Mesenchymal stem cell (in vitro differentiated cells and primary cell): Measurements from ENCODE around the gene DCTD.

Experiments used
- DNase-seq: peaks from one replicate; pipeline ENCODE4 v3.0.0-alpha.2; 2013
- H2AFZ ChIP-seq: one replicate; pipeline ENCODE4 v1.6.1; 2013; ENCODE audit warnings: low read depth, mild to moderate bottlenecking, control low read depth, inconsistent platforms, low read length, moderate library complexity
- H2AK5ac ChIP-seq: 2 replicates; pipeline ENCODE4 v1.6.1; 2013; ENCODE audit warnings: low read length, moderate library complexity, mild to moderate bottlenecking, inconsistent platforms; ENCODE audit not compliant: severe bottlenecking
- H2BK120ac ChIP-seq: one replicate; pipeline ENCODE4 v1.6.1; 2013; ENCODE audit warnings: low read depth, mild to moderate bottlenecking, inconsistent platforms, low read length, moderate library complexity
- H2BK12ac ChIP-seq, 2 experiments: one replicate each; pipeline ENCODE4 v1.6.1; 2013; ENCODE audit warnings: inconsistent platforms in 2 of 2, low read length in 2 of 2, mild to moderate bottlenecking in 2 of 2, moderate library complexity in 2 of 2, control low read depth in 1 of 2
- H2BK15ac ChIP-seq: one replicate; pipeline ENCODE4 v1.6.1; 2013; ENCODE audit warnings: mild to moderate bottlenecking, low read depth, inconsistent platforms; ENCODE audit not compliant: poor library complexity, severe bottlenecking
- H2BK5ac ChIP-seq: 2 replicates; pipeline ENCODE4 v1.6.1; 2013; ENCODE audit warnings: low read depth, mild to moderate bottlenecking, low read length, control low read depth, inconsistent platforms; ENCODE audit not compliant: poor library complexity, severe bottlenecking
- H3K14ac ChIP-seq, 2 experiments: one replicate each; pipeline ENCODE4 v1.6.1; 2013; ENCODE audit warnings: inconsistent platforms in 2 of 2, low read length in 2 of 2, control low read depth in 1 of 2, mild to moderate bottlenecking in 1 of 2, moderate library complexity in 1 of 2
- H3K18ac ChIP-seq, 2 experiments: one replicate each; pipeline ENCODE4 v1.6.1; 2013; ENCODE audit warnings: inconsistent platforms in 2 of 2, low read length in 2 of 2, control low read depth in 1 of 2, low read depth in 1 of 2, mild to moderate bottlenecking in 1 of 2
- H3K23ac ChIP-seq, 2 experiments: one replicate each; pipeline ENCODE4 v1.6.1; 2013; ENCODE audit warnings: inconsistent platforms in 2 of 2, low read length in 2 of 2, mild to moderate bottlenecking in 2 of 2, moderate library complexity in 2 of 2, control low read depth in 1 of 2
- H3K27ac ChIP-seq: 2 replicates; pipeline ENCODE4 v1.5.1; 2013; ENCODE audit warnings: mild to moderate bottlenecking, moderate library complexity, low read length, control low read depth, inconsistent platforms; ENCODE audit not compliant: poor library complexity, severe bottlenecking
- H3K27me3 ChIP-seq, 2 experiments: 2 replicates each; pipeline versions ENCODE4 v1.6.1 to v1.7.0; 2013; ENCODE audit warnings: low read length in 2 of 2, mild to moderate bottlenecking in 2 of 2, moderate library complexity in 2 of 2, control low read depth in 1 of 2, inconsistent platforms in 1 of 2; ENCODE audit not compliant: control insufficient read depth in 1 of 2, insufficient read depth in 1 of 2
- H3K36me3 ChIP-seq, 2 experiments: 2 replicates each; pipeline versions ENCODE4 v1.6.1 to v1.7.0; 2013; ENCODE audit warnings: low read length in 2 of 2, control low read depth in 1 of 2, inconsistent platforms in 1 of 2, low read depth in 1 of 2, mild to moderate bottlenecking in 1 of 2; ENCODE audit not compliant: insufficient read depth in 2 of 2, control insufficient read depth in 1 of 2
- H3K4ac ChIP-seq, 2 experiments: one replicate each; pipeline ENCODE4 v1.6.1; 2013; ENCODE audit warnings: inconsistent platforms in 2 of 2, low read length in 2 of 2, mild to moderate bottlenecking in 2 of 2, moderate library complexity in 2 of 2, control low read depth in 1 of 2, low read depth in 1 of 2
- H3K4me1 ChIP-seq: 2 replicates; pipeline ENCODE4 v1.6.1; 2013; ENCODE audit warnings: low read depth, low read length, control low read depth; ENCODE audit not compliant: control insufficient read depth, insufficient read depth
- H3K4me2 ChIP-seq: 2 replicates; pipeline ENCODE4 v1.6.1; 2013; ENCODE audit warnings: low read length, mild to moderate bottlenecking, inconsistent platforms; ENCODE audit not compliant: poor library complexity, severe bottlenecking
- H3K4me3 ChIP-seq, 2 experiments: 2 replicates each; pipeline versions ENCODE4 v1.5.1 to v1.7.0; 2013; ENCODE audit warnings: low read length in 2 of 2, mild to moderate bottlenecking in 2 of 2, control low read depth in 1 of 2, low read depth in 1 of 2; ENCODE audit not compliant: insufficient read depth in 1 of 2
- H3K79me1 ChIP-seq: replicated peaks from 2 replicates; pipeline ENCODE4 v1.6.1; 2013; ENCODE audit warnings: mild to moderate bottlenecking, control low read depth, low read length, inconsistent platforms; ENCODE audit not compliant: poor library complexity, severe bottlenecking
- H3K9ac ChIP-seq: 2 replicates; pipeline ENCODE4 v1.7.0; 2013; ENCODE audit warnings: mild to moderate bottlenecking, low read length, moderate library complexity
- H3K9me3 ChIP-seq: 2 replicates; pipeline ENCODE4 v1.7.0; 2013; ENCODE audit warnings: mild to moderate bottlenecking, low read length; ENCODE audit not compliant: control insufficient read depth
- H4K8ac ChIP-seq: one replicate; pipeline ENCODE4 v1.6.1; 2013; ENCODE audit warnings: inconsistent platforms, mild to moderate bottlenecking, low read length, moderate library complexity
- H4K91ac ChIP-seq: one replicate; pipeline ENCODE4 v1.6.1; 2013; ENCODE audit warnings: mild to moderate bottlenecking, low read length, inconsistent platforms
- WGBS: methylation state at CpG from one replicate; pipeline ENCODE4 v1.1.7; 2013; ENCODE audit warnings: mixed read lengths; 5-methylcytosine and 5-hydroxymethylcytosine counted together

The DCTD gene

DNA sequence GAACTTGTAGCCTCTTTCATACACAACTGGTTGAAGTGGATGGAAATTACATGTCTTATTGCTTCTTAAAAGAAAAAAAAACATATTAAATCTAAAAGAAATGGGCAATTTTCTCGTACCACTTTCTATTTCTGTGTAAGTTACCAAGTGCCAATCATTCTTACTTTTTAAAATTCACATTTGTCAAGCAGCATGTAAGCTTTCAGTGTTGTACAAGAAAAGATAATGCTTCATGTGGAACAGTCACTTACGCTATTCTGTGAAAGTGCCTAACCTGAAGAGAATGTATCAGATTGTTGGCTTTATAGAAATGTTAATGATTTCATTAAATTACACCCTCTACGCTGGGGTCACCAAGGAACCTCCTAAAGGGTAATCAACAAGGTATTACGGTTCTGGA, 4.4 kb upstream of the DCTD start:
- DNase-seq = no peak
- Histone ChIP-seq H3K4me3 (no peak overlapping the region), H3K14ac (no peak overlapping the region), H3K18ac (no peak overlapping the region), H3K9ac (no peak overlapping the region), H2BK12ac (no peak overlapping the region), H3K27ac (no peak overlapping the region), H2BK120ac (no peak overlapping the region), H2BK15ac (no peak overlapping the region), H3K36me3 (no peaks in the 10 kb centered on the region), H3K9me3 (no peaks in the 10 kb centered on the region), H4K91ac (no peak overlapping the region), H2AK5ac (peak overlapping the region; percentile 35), H3K4ac (no peak overlapping the region), H2AFZ (no peak overlapping the region), H3K23ac (no peak overlapping the region), H3K79me1 (no peaks in the 10 kb centered on the region), H3K4me1 (peaks cover 5% of the 10 kb centered on the region), H2BK5ac (no peak overlapping the region), H3K27me3 (peaks cover 0 to 8% of the 10 kb centered on the region in 2 experiments), H3K4me2 (no peak overlapping the region), H4K8ac (no peak overlapping the region)
- WGBS = 94% methylated on average over 2 of the region's 4 CpGs

DNA sequence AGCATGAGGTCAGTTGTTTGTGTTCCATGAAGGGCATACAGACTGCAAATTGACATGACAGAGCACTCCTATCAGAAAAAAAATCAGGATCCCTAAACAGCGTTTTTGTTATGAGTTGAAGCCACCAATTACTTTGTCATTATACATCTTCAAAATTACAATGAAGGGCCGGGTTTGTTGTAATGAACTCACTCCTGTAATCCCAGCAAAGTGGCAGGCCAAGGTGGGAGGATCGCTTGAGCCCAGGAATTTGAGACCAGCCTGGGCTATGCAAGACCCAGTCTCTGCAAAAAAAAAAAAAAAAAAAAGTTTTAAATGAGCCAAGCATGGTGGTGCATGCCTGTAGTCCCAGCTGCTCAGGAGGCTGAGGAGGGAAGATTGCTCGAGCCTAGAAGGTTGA, 3.5 kb upstream of the DCTD start:
- Histone ChIP-seq H3K23ac (no peak overlapping the region), H2AK5ac (no peak overlapping the region), H3K79me1 (no peaks in the 10 kb centered on the region), H3K36me3 (no peaks in the 10 kb centered on the region), H3K9ac (no peak overlapping the region), H2BK5ac (no peak overlapping the region), H2AFZ (no peak overlapping the region), H3K4me1 (peaks cover 11% of the 10 kb centered on the region), H3K27me3 (peaks cover 0 to 8% of the 10 kb centered on the region in 2 experiments), H4K91ac (no peak overlapping the region), H2BK15ac (no peak overlapping the region), H2BK120ac (no peak overlapping the region), H3K18ac (no peak overlapping the region), H3K4ac (no peak overlapping the region), H4K8ac (no peak overlapping the region), H3K4me2 (no peak overlapping the region), H3K9me3 (no peaks in the 10 kb centered on the region), H2BK12ac (no peak overlapping the region), H3K14ac (no peak overlapping the region), H3K27ac (no peak overlapping the region), H3K4me3 (no peak overlapping the region)
- no peak for DNase-seq
- WGBS = 81% methylated on average over 4 of the region's 4 CpGs

DNA sequence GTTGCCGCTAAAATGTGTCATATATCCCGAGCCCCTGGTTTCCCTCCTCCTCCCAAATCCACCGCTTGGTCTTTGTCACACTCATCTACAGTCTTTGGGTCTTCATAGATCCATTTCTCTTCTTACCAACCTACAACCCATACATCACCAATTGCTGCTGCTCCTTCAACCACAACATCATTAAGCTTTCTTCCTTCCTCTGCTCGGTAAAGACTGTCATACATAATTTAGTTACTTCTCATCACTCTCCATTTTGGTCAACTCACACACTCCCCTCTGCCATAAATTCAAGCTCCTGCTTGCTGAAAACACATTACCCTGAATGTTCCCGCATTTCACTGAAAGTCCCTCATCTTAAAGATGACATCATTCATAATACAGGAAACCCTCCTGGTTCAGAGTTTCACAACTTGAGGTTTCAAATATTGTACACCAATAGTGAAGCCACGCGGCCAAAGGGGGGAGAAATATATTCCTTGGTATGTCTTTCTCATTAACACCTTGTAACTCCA, 1.7 kb upstream of the DCTD start:
- Histone ChIP-seq H2AK5ac (no peak overlapping the region), H2BK5ac (no peak overlapping the region), H2BK120ac (no peak overlapping the region), H3K23ac (no peak overlapping the region), H4K8ac (no peak overlapping the region), H2BK15ac (no peak overlapping the region), H3K4ac (no peak overlapping the region), H3K27me3 (peaks cover 0 to 4% of the 10 kb centered on the region in 2 experiments), H3K18ac (no peak overlapping the region), H3K27ac (no peak overlapping the region), H2AFZ (no peak overlapping the region), H3K4me2 (no peak overlapping the region), H3K4me1 (peaks cover 16% of the 10 kb centered on the region), H3K4me3 (no peak overlapping the region), H2BK12ac (no peak overlapping the region), H3K14ac (no peak overlapping the region), H4K91ac (no peak overlapping the region), H3K9me3 (no peaks in the 10 kb centered on the region), H3K36me3 (peaks cover 13 to 15% of the 10 kb centered on the region in 2 experiments), H3K9ac (no peak overlapping the region), H3K79me1 (peaks cover 12% of the 10 kb centered on the region)
- DNase-seq = peak; percentile 12
- 87% methylated on average over 5 of the region's 7 CpGs for WGBS

DNA sequence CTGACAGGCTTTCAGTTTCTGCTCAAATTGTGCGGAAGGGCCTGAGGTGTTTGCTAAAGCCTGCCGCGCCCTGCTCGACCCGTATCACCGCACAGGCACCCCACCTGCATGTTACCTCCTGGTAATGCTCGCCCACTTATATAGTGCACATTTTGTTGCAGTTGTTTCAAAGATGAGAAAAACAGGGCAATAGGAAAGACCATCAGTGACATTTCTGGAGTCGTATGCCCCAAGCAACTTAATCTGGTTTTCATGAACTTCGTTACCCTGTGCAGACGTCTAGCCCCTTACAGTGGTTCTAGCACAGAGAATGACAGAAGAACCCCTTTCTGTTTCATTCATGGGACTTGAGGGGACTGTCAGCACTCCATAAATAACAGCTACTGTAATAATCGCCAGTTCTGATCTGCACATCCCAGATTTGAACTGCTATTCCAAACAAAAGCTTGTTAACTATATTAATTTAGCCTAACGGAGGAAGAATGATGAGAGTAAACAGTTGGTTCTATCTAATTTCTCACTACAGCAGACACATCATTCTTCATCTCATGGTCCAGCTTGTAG, 940 bp upstream of the DCTD start:
- no peak overlapping the region for H4K91ac ChIP-seq

More for the DNA sequence above, 940 bp upstream of the DCTD start:
- no peak overlapping the region for H2BK15ac ChIP-seq
- peak overlapping the region; percentile 88 for H3K4me3 ChIP-seq
- H3K36me3 ChIP-seq = peaks cover 13 to 22% of the 10 kb centered on the region in 2 experiments
- H3K9me3 ChIP-seq = no peaks in the 10 kb centered on the region
- peak overlapping the region; percentile 94 for H3K9ac ChIP-seq
- H2BK12ac ChIP-seq = no peak overlapping the region
- H3K4ac ChIP-seq = no peak overlapping the region
- peaks cover 0 to 4% of the 10 kb centered on the region in 2 experiments for H3K27me3 ChIP-seq
- H3K23ac ChIP-seq = no peak overlapping the region
- no peak overlapping the region for H2BK5ac ChIP-seq
- 18% methylated on average over 10 of the region's 12 CpGs for WGBS
- peak overlapping the region; percentile 89 for H3K4me2 ChIP-seq
- peak overlapping the region in 1 of 2 experiments; percentile 99 for H3K14ac ChIP-seq
- H3K79me1 ChIP-seq = peaks cover 12% of the 10 kb centered on the region
- no peak overlapping the region for H4K8ac ChIP-seq
- H2AK5ac ChIP-seq = no peak overlapping the region
- peak overlapping the region; percentile 80 for H3K27ac ChIP-seq
- no peak for DNase-seq
- H3K18ac ChIP-seq = no peak overlapping the region
- H2AFZ ChIP-seq = peak overlapping the region; percentile 66
- no peak overlapping the region for H2BK120ac ChIP-seq
- H3K4me1 ChIP-seq = peaks cover 17% of the 10 kb centered on the region
